Adipose tissue (tissue), 3 donors: ENCODE measurements around the gene ELAC2. TPM values are rescaled to one million over a fixed set of nuclear protein-coding genes. Genes with fewer than 3 reads are reported as not detected.

Source experiments
- H3K27ac ChIP-seq: one replicate; pipeline ENCODE4 v1.5.1; 2013; ENCODE audit warnings: low read depth, low read length
- WGBS, 3 donors: extraction: QIAGEN DNeasy Blood & Tissue Kit; methylation state at CpG; one replicate each; pipeline ENCODE4 v1.1.7; 2013; 5-methylcytosine and 5-hydroxymethylcytosine counted together
- polyA plus RNA-seq, 3 donors: library from polyadenylated mRNA; stranded (reverse); fragments of 200-250 nt; gene quantifications; one replicate each; pipeline ENCODE4 v1.2.3, GENCODE V29; 2013
- donor health status: healthy with polysubstance abuse.
- donor health status: Bipolar disorder and iron deficiency.
- donor health status: healthy.

Gene ELAC2
- polyA plus RNA-seq, 3 donors, result 20.2 to 44.0 (median 25.7) TPM

DNA sequence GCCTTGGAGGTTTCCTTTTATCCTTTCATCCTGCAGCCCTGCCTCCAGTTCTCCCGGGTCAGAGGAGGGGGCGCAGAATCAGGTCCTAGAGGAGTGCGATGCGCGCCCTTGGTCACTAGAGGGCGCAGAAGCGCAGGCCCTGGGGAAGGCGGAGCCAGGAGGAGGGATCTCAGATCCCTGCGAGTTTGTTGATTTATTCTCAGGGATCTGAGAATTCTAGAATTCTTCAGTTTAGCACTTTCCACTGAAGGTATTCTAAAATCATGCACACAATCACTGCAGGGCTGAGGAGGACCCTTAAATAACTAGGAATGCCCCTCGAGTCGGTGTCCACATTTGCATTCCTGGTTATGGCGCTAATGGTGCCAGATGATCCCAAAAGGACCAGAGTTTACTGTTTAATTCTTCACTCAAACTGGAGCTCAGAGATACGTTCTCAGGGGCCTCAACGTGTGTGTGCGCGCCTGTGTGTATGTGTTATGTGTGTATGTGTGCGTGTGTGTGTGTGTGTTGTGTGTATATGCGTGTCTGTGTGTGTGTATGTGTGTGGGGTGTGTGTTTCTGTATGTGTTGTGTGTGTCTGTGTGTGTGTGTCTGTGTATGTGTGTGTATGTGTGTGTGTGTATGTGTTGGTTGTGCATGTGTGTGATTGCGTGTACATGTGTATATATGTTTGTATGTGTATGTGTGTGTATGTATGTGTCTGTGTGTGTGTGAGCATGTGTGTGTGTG lies 6.9 kb upstream of the ELAC2 start:
- WGBS, 3 donors, result 25 to 30% (median 26%) methylated on average over 19 of the region's 19 CpGs
- no peak overlapping the region for H3K27ac ChIP-seq

- H3K27ac ChIP-seq, result no peak overlapping the region
- 55 to 69% (median 68%) methylated on average over 6 of the region's 6 CpGs for WGBS, 3 donors
Measured at GRCh38 chr17:13024016-13024415, 6.2 kb upstream of the ELAC2 start.

DNA sequence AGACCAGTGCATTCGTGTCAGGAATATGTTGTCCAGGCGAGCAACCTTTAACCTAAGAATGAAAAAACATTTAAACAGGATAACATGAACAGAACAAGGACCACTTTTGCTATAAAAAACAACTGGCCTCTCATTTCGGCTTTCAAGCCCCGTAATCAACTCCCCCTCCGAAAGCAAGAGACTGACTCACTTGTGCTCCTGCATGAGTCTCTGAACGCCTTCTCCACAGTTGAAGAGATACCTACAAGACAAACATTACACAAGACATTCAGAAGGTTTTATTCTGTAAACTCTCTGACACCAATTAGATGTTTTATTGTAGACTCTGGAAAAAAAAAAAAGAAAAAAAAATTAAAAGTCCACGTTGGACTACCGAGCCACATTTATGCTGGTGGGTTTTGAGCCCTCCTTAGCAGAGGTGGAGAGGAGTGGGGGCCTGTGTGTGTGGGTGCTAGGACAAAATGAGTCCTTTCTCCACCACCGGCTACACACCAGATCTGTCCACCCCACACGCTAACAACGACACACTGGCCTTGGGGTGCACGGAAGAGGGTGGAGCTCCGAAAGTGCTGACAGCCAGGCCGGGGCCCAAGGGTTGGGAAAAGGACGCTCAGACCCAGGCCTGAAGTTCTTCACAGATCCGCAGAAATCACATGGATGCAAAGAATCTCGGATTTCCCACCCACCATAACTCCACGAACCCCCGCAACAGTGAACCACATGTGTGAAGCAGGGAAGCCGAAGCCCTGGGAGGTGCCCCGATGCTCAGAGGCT lies 759 bp downstream of the ELAC2 start:
- no peak overlapping the region for H3K27ac ChIP-seq
- 13 to 20% (median 19%) methylated on average over 21 of the region's 21 CpGs for WGBS, 3 donors

DNA sequence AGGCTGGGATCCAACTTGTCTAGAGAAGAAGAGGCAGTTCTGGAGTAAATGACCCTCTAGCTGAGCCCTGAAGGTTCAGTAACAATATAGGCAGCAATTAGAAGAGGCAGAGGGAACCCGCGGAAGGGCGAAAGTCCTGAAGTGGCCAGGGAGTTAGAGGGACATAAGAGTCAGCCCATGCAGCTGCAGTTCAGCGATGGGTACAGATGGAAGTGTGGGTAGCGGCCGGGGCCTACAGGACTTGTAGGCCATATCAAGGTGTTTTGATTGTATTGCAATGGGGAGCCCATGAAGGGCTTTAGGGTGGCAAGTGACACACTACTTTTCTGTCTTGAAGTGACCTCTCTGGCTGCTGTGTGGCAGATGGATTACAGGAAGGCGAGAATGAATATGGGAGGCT lies 3.0 kb downstream of the ELAC2 start:
- no peak overlapping the region for H3K27ac ChIP-seq
- 88 to 95% (median 91%) methylated on average over 7 of the region's 7 CpGs for WGBS, 3 donors

- WGBS, 3 donors, result 70 to 89% (median 75%) methylated on average over 7 of the region's 7 CpGs
Measured at GRCh38 chr17:13010959-13011358, 6.9 kb downstream of the ELAC2 start.

GRCh38 chr17:13008461-13008860 lies 9.4 kb downstream of the ELAC2 start:
- 89 to 94% (median 93%) methylated on average over 8 of the region's 8 CpGs for WGBS, 3 donors
- no peak overlapping the region for H3K27ac ChIP-seq

More at GRCh38 chr17:13010959-13011358, 6.9 kb downstream of the ELAC2 start:
- H3K27ac ChIP-seq, result no peak overlapping the region

DNA sequence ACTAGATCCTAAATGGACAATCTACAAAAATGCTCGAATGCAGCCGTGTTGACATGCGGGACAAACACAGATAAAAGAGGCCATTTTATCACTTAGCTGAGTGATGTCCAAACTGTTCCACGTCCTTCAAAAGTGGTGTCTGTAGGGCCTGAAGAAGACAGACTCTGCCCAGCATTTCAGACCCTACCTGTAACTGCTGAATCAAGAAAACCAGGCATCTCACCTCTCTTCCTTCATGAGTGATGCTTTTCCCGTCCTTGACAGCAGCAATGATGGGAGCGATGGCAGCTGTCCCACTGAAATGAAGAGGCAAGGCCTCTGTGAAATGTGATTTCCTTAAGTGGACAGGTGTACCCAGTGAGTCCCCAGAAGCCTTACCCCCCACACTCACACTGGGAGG lies 12.3 kb downstream of the ELAC2 start:
- WGBS, 3 donors, result 84 to 93% (median 90%) methylated on average over 6 of the region's 6 CpGs

GRCh38 chr17:13004336-13004735 lies 13.5 kb downstream of the ELAC2 start:
- WGBS, 3 donors, result 70 to 85% (median 78%) methylated on average over 4 of the region's 4 CpGs
- H3K27ac ChIP-seq, result no peak overlapping the region

More for the DNA sequence above, 12.3 kb downstream of the ELAC2 start:
- H3K27ac ChIP-seq, result no peak overlapping the region

DNA sequence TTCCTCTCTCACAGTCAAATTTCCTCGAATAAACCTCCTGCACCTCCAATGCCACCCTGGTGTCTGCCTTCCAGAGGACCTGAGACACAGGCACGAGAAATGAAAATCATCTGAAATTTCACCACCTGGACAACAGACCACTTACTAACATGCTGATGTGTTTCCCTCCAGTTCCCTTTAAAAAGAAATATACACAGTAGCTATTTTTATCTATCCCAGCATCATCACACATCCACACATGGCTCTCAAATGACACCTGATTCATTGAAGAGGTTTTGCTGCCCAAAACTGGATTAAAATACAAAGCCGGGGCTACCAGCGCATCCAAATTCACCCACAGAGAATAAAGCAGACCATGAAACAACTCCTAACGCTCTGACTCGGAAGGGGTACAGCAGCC lies 13.9 kb downstream of the ELAC2 start:
- WGBS, 3 donors, result 89 to 93% (median 91%) methylated on average over 6 of the region's 6 CpGs

DNA sequence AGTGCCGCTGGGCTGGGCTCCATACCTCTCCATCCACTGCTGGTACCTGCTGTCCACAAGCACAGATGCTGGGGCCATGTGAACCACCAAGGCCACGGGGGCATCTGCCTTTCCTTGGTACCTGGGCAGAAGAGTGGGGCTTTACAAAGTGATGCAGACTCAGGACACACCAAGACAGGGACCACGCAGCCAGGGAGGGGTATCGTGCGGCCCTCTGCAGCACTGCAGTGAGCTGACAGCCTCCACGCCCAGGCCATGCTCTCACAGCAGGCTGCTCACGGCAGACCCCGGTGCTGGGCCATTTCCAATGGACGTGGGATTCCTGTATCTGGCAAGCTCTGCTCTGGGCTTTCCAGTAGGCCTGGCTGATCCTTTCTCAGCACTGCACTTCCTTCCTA lies 14.4 kb downstream of the ELAC2 start:
- no peak overlapping the region for H3K27ac ChIP-seq
- WGBS, 3 donors, result 80 to 83% (median 80%) methylated on average over 7 to 9 of the region's 9 CpGs

More for the DNA sequence above, 13.9 kb downstream of the ELAC2 start:
- H3K27ac ChIP-seq, result no peak overlapping the region

DNA sequence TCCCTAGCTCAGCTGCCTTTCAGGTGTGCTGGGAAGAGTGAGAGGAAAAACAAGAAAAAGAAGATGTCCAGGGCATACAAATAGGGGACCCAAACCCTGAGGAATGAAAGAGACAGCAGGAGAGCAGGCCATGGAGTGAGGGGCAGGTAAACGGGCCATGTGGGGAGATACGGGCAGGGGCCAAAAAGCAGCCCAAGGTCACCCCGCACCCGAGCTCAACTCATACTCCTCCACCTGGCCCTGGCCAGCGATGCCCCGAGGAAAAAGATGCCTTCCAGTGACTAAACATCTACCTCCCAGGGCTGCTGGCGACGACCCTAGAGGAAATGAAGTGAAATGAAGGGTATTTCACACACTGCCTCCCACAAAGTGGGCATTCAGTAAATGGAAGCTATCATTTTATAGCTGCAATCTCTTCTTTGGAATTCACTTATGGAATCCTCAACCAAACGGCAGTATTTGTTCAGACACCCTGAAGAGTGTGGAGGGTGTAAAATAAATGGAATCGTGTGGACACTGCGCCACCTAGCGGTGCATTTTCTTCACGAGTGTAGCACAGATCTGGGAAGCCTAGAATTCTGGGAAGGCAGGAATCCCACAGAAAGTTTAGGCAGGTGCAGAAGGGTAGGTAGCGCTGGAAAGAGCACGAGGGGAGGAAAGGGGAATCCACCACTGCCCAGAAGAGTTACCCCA lies 14.9 kb downstream of the ELAC2 start:
- 40 to 49% (median 49%) methylated on average over 15 of the region's 15 CpGs for WGBS, 3 donors
- no peak overlapping the region for H3K27ac ChIP-seq

DNA sequence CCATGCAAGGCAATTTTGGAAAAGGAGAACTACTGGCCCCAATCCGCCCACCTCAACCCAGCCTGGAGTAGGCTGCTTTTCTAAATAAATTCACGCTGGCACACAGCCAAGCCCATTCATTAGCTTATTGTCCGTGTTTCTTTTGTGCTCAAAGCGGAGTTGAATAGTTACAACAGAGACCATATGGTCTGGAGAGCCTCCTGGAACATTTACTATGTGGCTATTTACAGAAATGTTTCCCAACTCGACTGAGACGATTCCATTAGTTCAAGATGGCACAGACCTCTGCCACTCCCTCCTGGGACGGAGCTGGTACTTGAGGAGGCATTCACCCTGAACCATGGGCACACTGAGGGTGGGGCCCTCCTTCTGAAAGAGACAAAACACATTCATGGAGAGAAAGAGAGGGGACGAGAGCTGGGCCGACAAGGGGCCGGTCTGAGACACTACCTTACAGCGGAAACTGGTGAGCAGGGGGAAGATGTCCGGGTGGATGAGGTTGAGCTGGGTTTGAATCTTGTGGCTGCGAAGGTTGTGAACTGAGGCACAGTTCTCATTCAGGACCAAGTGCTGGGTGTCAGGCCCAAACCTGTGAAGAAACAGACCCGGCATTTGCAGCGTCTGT lies 15.7 kb downstream of the ELAC2 start:
- H3K27ac ChIP-seq, result no peak overlapping the region
- 72 to 77% (median 74%) methylated on average over 15 of the region's 15 CpGs for WGBS, 3 donors

DNA sequence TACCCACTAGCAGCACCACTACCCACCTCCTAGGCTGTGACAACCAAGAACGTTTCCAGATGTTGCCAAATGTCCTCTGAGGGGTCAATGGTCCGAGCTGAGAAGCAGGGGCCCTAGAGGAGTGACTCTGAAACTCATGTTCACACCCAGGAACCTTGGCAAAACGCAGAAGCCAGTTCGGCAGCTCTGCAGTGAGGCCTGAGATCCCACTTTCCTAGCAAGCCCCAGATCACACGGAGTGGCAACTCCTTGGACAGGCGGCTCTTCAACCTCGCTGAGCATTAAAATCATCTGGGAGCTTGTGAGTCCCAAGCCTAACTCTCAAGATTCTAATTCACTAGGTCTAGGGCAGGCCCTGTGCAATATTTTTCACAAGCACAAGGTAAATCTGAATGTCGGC lies 17.3 kb downstream of the ELAC2 start:
- 82 to 91% (median 87%) methylated on average over 8 of the region's 8 CpGs for WGBS, 3 donors
- H3K27ac ChIP-seq, result no peak overlapping the region

GRCh38 chr17:12998874-12999273 lies 19.0 kb downstream of the ELAC2 start:
- no peak overlapping the region for H3K27ac ChIP-seq
- 91 to 98% (median 94%) methylated on average over 5 of the region's 5 CpGs for whole genome bisulfite sequencing, 3 donors

- 90 to 92% (median 91%) methylated on average over 8 of the region's 8 CpGs for WGBS, 3 donors
- no peak overlapping the region for H3K27ac ChIP-seq
Measured at GRCh38 chr17:12998461-12998860, 19.4 kb downstream of the ELAC2 start.

DNA sequence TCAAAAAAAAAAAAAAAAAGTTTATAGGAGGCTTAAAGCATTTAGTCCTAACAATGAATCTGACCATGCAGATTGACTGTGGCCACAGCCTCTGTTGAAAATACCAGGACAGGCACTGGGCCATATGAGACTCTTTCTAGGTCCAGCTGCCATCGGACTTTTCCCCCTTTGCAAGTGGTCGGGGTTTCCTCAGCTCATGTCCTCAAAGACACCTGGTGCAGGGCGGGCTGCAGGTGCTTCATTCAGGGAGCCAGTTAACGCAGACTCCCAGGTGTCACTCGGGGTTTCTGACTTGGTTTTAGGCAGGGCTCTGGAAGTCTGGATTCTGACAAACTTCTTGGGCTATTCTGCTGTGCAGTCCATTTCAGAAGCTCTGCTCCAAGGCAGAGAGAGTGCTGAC lies 20.9 kb downstream of the ELAC2 start:
- H3K27ac ChIP-seq, result no peak overlapping the region

DNA sequence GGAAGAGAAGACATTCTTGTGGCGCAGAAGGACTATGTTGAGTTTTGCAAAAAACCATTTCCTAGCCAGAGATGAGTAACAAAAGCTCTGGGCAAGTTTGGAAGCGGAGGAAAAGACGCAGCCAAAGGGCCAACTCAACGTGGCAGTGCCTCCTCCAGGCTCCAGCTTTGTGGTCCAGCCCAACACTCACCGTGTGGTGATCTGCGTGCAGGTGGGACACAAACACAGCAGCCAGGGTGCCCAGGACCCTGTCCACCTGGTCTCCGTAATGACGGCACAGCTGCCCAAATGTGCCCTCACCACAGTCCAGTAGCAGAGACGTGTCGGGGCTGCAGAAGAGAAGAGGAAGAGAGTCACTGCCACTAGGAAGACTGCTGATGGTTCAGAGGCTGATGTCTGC lies 21.5 kb downstream of the ELAC2 start:
- no peak overlapping the region for H3K27ac ChIP-seq

More for the DNA sequence above, 20.9 kb downstream of the ELAC2 start:
- 77 to 91% (median 84%) methylated on average over 5 of the region's 5 CpGs for WGBS, 3 donors

DNA sequence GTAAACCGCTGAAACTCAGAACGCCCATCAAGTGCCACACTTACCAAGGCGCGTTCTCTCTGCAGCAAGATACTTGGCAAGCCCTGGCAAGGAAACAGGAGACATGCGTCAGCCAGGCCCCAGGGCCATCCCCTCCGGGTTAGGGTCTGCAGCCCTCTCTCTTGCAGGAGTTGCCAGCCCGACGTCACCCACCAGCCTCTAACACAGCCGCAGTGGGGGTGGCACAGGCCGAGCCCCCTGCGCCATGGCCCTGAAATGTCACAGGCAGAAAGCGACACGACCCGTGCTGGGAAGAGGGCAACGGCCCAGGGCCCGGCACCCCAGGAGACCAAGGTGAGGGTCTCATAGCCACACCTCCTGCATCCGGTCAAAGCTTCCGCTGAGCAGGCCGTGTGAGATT lies 21.9 kb downstream of the ELAC2 start:
- no peak overlapping the region for H3K27ac ChIP-seq
- 96 to 97% (median 96%) methylated on average over 19 of the region's 19 CpGs for WGBS, 3 donors

More for the DNA sequence above, 21.5 kb downstream of the ELAC2 start:
- WGBS, 3 donors, result 95 to 97% (median 96%) methylated on average over 10 of the region's 10 CpGs
